Stomach (tissue), 4 donors: ENCODE data around the gene ZNF311.

Experiments
- POLR2A ChIP-seq, 4 donors: fragments of 450-650 bp; IDR thresholded peaks; one replicate each; pipeline ENCODE4 v1.6.1; 2016; ENCODE audit warnings: antibody characterized with exemption in 4 of 4, control low read depth in 2 of 4, mild to moderate bottlenecking in 1 of 4, moderate library complexity in 1 of 4
- POLR2AphosphoS5 ChIP-seq, 3 donors: sonication (generic); formaldehyde crosslinking; IDR thresholded peaks; one replicate each; pipeline ENCODE4 v1.6.1; 2016; ENCODE audit warnings: antibody characterized with exemption in 3 of 3
- TF ChIP-seq, protein P1 (sequence below), 7 experiments: fragments of 450-650 bp in 4 of 7; fragments of 200-600 bp in 3 of 7; sonication (generic) in 3 of 7; IDR thresholded peaks; one replicate each; pipeline ENCODE4 v1.5.1; 2016 to 2019; ENCODE audit warnings: antibody characterized with exemption in 7 of 7, control low read depth in 2 of 7, mild to moderate bottlenecking in 1 of 7

GRCh38 chr6:28985462-28986164 is 19.5 kb downstream of the ZNF311 start:
- TF ChIP-seq, protein P1, sequence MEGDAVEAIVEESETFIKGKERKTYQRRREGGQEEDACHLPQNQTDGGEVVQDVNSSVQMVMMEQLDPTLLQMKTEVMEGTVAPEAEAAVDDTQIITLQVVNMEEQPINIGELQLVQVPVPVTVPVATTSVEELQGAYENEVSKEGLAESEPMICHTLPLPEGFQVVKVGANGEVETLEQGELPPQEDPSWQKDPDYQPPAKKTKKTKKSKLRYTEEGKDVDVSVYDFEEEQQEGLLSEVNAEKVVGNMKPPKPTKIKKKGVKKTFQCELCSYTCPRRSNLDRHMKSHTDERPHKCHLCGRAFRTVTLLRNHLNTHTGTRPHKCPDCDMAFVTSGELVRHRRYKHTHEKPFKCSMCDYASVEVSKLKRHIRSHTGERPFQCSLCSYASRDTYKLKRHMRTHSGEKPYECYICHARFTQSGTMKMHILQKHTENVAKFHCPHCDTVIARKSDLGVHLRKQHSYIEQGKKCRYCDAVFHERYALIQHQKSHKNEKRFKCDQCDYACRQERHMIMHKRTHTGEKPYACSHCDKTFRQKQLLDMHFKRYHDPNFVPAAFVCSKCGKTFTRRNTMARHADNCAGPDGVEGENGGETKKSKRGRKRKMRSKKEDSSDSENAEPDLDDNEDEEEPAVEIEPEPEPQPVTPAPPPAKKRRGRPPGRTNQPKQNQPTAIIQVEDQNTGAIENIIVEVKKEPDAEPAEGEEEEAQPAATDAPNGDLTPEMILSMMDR (IDR thresholded peaks at IDR 0.05): no peak
- TF ChIP-seq POLR2A (IDR thresholded peaks at IDR 0.05) (no peak), POLR2AphosphoS5 (IDR thresholded peaks at IDR 0.05) (peak; percentile 52 to 80 (median 78))
